SH-SY5Y (cell line): Measurements from ENCODE around the gene DAB1.

ENCODE experiments used
- GATA2 ChIP-seq: IDR thresholded peaks from 2 replicates; pipeline ENCODE4 v1.6.1; 2011; ENCODE audit warnings: mild to moderate bottlenecking, low read depth, low read length
- GATA3 ChIP-seq: IDR thresholded peaks from 2 replicates; pipeline ENCODE4 v1.6.1; 2011; ENCODE audit warnings: low read depth, mild to moderate bottlenecking, low read length, moderate library complexity

GRCh38 chr1:57089855-57090254 lies 334.0 kb downstream of the DAB1 start:
- no peak for TF ChIP-seq GATA2
- no peak for TF ChIP-seq GATA3
